ENCODE data around the gene TMEM271. TPM values are rescaled to one million over a fixed set of nuclear protein-coding genes. Genes with fewer than 3 reads are reported as not detected.
"Not testable (repeated sequence)": the region's sequence is repeated elsewhere in the genome, so short reads cannot be mapped to it uniquely, and the experiment has no call there.

TMEM271 gene
- polyA plus RNA-seq, 1 donor from 2014 or later = 16.0 TPM

DNA sequence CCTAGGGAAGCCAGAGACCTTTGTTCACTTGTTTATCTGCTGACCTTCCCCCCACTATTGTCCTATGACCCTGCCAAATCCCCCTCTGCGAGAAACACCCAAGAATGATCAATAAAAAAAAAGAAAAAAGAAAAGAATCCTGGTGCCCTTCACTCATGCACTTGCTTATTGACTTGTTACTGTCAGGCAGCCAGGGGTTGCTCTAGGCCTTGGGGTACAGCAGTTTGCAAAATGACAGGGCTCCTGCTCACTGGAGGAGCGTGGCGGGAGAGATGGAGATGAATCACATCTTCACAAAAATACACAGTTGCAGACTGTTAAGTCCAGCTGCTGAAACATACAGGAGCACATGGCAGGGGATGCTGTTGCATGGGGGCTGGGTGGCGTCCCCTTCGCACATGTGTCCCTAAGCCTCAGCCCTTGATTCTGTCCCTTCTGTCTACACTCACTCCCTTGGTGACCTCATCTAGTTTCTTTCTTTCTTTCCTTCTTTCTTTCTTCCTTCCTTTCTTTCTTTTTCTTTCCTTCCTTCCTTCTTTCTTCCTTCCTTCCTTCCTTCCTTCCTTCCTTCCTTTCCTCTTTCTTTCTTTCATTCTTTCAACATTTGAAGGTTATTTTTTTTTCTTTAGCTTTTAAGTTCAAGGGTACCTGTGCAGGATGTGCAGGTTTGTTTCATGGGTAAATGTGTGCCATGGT is 16.9 kb upstream of the TMEM271 start:
- Histone ChIP-seq H3K36me3 (ENCODE audit: insufficient read depth, low read length) (peaks cover 4% of the 10 kb centered on the region), H3K79me2 (replicated peaks; ENCODE audit: insufficient read depth, low read length) (no peaks in the 10 kb centered on the region), H4K20me1 (ENCODE audit: insufficient read depth) (no peaks in the 10 kb centered on the region), H3K4me2 (ENCODE audit: low read length) (no peak overlapping the region), H3K4me3 (ENCODE audit: low read length) (no peak overlapping the region), H3K9ac (ENCODE audit: low read length) (no peak overlapping the region), H2AFZ (ENCODE audit: low read depth, low read length) (no peak overlapping the region), H3K27me3 (ENCODE audit: insufficient read depth, low read depth, low read length) (no peaks in the 10 kb centered on the region), H3K9me2 (ENCODE audit: insufficient read depth, low read length) (no peaks in the 10 kb centered on the region), H3F3A (ENCODE audit: insufficient read depth, low read length, poor library complexity, severe bottlenecking) (no peaks in the 10 kb centered on the region), H3K27ac (ENCODE audit: low read length) (no peak overlapping the region), H3K9me3 (ENCODE audit: low read length) (no peaks in the 10 kb centered on the region)
- TF ChIP-seq EZH2 (IDR thresholded peaks at IDR 0.05; ENCODE audit: borderline replicate concordance, insufficient read depth, low read length, poor library complexity, severe bottlenecking) (no peak), TAF1 (IDR thresholded peaks at IDR 0.05; ENCODE audit: low read depth) (no peak), SMC3 (conservative IDR thresholded peaks at IDR 0.05; ENCODE audit: poor library complexity) (no peak), RAD21 (conservative IDR thresholded peaks at IDR 0.05) (no peak), EP300 (conservative IDR thresholded peaks at IDR 0.05; ENCODE audit: poor library complexity, severe bottlenecking) (no peak), POLR2AphosphoS5 (IDR thresholded peaks at IDR 0.05) (no peak)
- TF ChIP-seq, protein P1, sequence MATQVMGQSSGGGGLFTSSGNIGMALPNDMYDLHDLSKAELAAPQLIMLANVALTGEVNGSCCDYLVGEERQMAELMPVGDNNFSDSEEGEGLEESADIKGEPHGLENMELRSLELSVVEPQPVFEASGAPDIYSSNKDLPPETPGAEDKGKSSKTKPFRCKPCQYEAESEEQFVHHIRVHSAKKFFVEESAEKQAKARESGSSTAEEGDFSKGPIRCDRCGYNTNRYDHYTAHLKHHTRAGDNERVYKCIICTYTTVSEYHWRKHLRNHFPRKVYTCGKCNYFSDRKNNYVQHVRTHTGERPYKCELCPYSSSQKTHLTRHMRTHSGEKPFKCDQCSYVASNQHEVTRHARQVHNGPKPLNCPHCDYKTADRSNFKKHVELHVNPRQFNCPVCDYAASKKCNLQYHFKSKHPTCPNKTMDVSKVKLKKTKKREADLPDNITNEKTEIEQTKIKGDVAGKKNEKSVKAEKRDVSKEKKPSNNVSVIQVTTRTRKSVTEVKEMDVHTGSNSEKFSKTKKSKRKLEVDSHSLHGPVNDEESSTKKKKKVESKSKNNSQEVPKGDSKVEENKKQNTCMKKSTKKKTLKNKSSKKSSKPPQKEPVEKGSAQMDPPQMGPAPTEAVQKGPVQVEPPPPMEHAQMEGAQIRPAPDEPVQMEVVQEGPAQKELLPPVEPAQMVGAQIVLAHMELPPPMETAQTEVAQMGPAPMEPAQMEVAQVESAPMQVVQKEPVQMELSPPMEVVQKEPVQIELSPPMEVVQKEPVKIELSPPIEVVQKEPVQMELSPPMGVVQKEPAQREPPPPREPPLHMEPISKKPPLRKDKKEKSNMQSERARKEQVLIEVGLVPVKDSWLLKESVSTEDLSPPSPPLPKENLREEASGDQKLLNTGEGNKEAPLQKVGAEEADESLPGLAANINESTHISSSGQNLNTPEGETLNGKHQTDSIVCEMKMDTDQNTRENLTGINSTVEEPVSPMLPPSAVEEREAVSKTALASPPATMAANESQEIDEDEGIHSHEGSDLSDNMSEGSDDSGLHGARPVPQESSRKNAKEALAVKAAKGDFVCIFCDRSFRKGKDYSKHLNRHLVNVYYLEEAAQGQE (IDR thresholded peaks at IDR 0.05; ENCODE audit: borderline replicate concordance) = no peak

DNA sequence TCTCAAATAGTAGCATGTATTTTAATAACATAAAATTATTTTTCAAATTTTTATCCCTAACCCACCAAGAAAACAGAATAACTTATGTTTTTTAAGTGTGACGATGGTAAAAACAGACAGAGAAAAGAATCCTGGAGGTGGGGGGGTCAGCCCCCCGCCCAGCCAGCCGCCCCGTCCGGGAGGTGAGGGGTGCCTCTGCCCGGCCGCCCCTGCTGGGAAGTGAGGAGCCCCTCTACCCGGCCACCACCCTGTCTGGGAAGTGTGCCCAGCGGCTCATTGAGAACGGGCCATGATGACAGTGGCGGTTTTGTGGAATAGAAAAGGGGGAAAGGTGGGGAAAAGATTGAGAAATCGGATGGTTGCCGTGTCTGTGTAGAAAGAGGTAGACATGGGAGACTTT is 16.1 kb upstream of the TMEM271 start:
- H3K9ac ChIP-seq (ENCODE audit: low read length); H3K79me2 ChIP-seq (replicated peaks; ENCODE audit: insufficient read depth, low read length); H3K27ac ChIP-seq (ENCODE audit: low read length); H3K9me3 ChIP-seq (ENCODE audit: low read length); H3K4me3 ChIP-seq (ENCODE audit: low read length); H3K36me3 ChIP-seq (ENCODE audit: insufficient read depth, low read length); H3K27me3 ChIP-seq (ENCODE audit: insufficient read depth, low read depth, low read length); H3K4me2 ChIP-seq (ENCODE audit: low read length); H3F3A ChIP-seq (ENCODE audit: insufficient read depth, low read length, poor library complexity, severe bottlenecking); H2AFZ ChIP-seq (ENCODE audit: low read depth, low read length); H4K20me1 ChIP-seq (ENCODE audit: insufficient read depth); H3K9me2 ChIP-seq (ENCODE audit: insufficient read depth, low read length): not testable (repeated sequence)

DNA sequence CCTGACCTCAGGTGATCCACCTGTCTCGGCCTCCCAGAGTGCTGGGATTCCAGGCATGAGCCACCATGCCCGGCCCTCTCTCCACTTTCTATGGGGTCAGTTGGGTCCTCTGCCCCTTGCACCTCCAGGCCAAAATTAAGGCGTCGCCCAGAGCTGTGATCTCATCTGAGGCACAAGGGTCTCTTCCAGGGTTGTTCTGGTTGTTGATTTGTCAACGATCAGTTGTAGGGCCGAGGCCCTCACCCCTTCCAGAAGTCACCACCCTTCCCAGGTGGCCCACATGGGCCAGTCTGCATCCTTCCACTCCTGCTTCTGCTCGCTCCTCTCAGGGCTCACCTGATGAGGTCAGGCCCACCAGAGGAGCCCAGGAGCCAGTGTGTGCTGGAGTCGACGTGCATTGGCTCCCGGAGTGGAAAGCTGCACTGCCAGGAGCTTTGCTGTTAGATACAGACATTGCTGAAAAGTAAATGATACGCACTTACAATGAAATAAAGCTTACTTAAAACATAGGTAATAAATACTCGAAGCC is 14.3 kb upstream of the TMEM271 start:
- no peaks in the 10 kb centered on the region for H3F3A ChIP-seq (ENCODE audit: insufficient read depth, low read length, poor library complexity, severe bottlenecking)
- H3K79me2 ChIP-seq (replicated peaks; ENCODE audit: insufficient read depth, low read length) = no peaks in the 10 kb centered on the region
- H3K9ac ChIP-seq (ENCODE audit: low read length) = no peak overlapping the region
- H3K27me3 ChIP-seq (ENCODE audit: insufficient read depth, low read depth, low read length) = no peaks in the 10 kb centered on the region
- H3K4me2 ChIP-seq (ENCODE audit: low read length) = no peak overlapping the region
- H3K4me3 ChIP-seq (ENCODE audit: low read length) = no peak overlapping the region
- no peak overlapping the region for H2AFZ ChIP-seq (ENCODE audit: low read depth, low read length)
- no peak overlapping the region for H3K27ac ChIP-seq (ENCODE audit: low read length)
- TF ChIP-seq POLR2AphosphoS5 (IDR thresholded peaks at IDR 0.05) = no peak
- TF ChIP-seq, protein P2, sequence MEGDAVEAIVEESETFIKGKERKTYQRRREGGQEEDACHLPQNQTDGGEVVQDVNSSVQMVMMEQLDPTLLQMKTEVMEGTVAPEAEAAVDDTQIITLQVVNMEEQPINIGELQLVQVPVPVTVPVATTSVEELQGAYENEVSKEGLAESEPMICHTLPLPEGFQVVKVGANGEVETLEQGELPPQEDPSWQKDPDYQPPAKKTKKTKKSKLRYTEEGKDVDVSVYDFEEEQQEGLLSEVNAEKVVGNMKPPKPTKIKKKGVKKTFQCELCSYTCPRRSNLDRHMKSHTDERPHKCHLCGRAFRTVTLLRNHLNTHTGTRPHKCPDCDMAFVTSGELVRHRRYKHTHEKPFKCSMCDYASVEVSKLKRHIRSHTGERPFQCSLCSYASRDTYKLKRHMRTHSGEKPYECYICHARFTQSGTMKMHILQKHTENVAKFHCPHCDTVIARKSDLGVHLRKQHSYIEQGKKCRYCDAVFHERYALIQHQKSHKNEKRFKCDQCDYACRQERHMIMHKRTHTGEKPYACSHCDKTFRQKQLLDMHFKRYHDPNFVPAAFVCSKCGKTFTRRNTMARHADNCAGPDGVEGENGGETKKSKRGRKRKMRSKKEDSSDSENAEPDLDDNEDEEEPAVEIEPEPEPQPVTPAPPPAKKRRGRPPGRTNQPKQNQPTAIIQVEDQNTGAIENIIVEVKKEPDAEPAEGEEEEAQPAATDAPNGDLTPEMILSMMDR (IDR thresholded peaks at IDR 0.05; ENCODE audit: poor library complexity, severe bottlenecking) = no peak
- no peak for TF ChIP-seq EZH2 (IDR thresholded peaks at IDR 0.05; ENCODE audit: borderline replicate concordance, insufficient read depth, low read length, poor library complexity, severe bottlenecking)
- TF ChIP-seq SMC3 (conservative IDR thresholded peaks at IDR 0.05; ENCODE audit: poor library complexity) = no peak
- no peak for TF ChIP-seq MXI1 (conservative IDR thresholded peaks at IDR 0.05; ENCODE audit: poor library complexity, severe bottlenecking)
- no peak for TF ChIP-seq EP300 (conservative IDR thresholded peaks at IDR 0.05; ENCODE audit: poor library complexity, severe bottlenecking)
- TF ChIP-seq RAD21 (conservative IDR thresholded peaks at IDR 0.05) = no peak
- TF ChIP-seq, protein P1 (IDR thresholded peaks at IDR 0.05; ENCODE audit: borderline replicate concordance) = no peak
- TF ChIP-seq TAF1 (IDR thresholded peaks at IDR 0.05; ENCODE audit: low read depth) = no peak
- H3K36me3 ChIP-seq (ENCODE audit: insufficient read depth, low read length) = peaks cover 4% of the 10 kb centered on the region
- no peaks in the 10 kb centered on the region for H4K20me1 ChIP-seq (ENCODE audit: insufficient read depth)
- no peaks in the 10 kb centered on the region for H3K9me2 ChIP-seq (ENCODE audit: insufficient read depth, low read length)
- no peaks in the 10 kb centered on the region for H3K9me3 ChIP-seq (ENCODE audit: low read length)

Data from neural cell (in vitro differentiated cells).